Skeletal muscle tissue (tissue), 4 donors: Measurements from ENCODE around the gene DTD1. TPM values are rescaled to one million over a fixed set of nuclear protein-coding genes. Genes with fewer than 3 reads are reported as not detected.

Experiments used
- H3K27ac ChIP-seq: one replicate; pipeline ENCODE4 v1.7.0; 2013; ENCODE audit warnings: mild to moderate bottlenecking, low read depth, low read length, inconsistent platforms
- H3K27me3 ChIP-seq, 3 donors: one replicate each; pipeline ENCODE4 v1.7.0; 2013; ENCODE audit warnings: low read length in 3 of 3; ENCODE audit not compliant: control insufficient read depth in 3 of 3, insufficient read depth in 3 of 3
- H3K36me3 ChIP-seq, 3 donors: one replicate each; pipeline ENCODE4 v1.7.0; 2013; ENCODE audit warnings: low read length in 3 of 3; ENCODE audit not compliant: control insufficient read depth in 3 of 3, insufficient read depth in 3 of 3
- H3K4me1 ChIP-seq, 3 donors: one replicate each; pipeline ENCODE4 v1.7.0; 2013; ENCODE audit warnings: low read length in 3 of 3, mild to moderate bottlenecking in 3 of 3; ENCODE audit not compliant: control insufficient read depth in 3 of 3, insufficient read depth in 3 of 3
- H3K4me3 ChIP-seq, 3 donors: one replicate each; pipeline ENCODE4 v1.7.0; 2013; ENCODE audit warnings: low read length in 3 of 3
- H3K9ac ChIP-seq, 3 donors: one replicate each; pipeline ENCODE4 v1.7.0; 2013; ENCODE audit warnings: low read length in 3 of 3, mild to moderate bottlenecking in 3 of 3, moderate library complexity in 2 of 3, low read depth in 1 of 3
- H3K9me3 ChIP-seq, 3 donors: one replicate each; pipeline ENCODE4 v1.7.0; 2013; ENCODE audit warnings: low read length in 3 of 3; ENCODE audit not compliant: control insufficient read depth in 3 of 3
- total RNA-seq: library from RNA; depleted of rRNA; stranded (reverse); fragments of >200 nt; gene quantifications from one replicate; pipeline ENCODE4 v1.2.3, GENCODE V29; 2014
- donor health status: Osteomylitis.

Gene DTD1
- total RNA-seq, 1 donor from 2014 or later = 21.4 TPM

DNA sequence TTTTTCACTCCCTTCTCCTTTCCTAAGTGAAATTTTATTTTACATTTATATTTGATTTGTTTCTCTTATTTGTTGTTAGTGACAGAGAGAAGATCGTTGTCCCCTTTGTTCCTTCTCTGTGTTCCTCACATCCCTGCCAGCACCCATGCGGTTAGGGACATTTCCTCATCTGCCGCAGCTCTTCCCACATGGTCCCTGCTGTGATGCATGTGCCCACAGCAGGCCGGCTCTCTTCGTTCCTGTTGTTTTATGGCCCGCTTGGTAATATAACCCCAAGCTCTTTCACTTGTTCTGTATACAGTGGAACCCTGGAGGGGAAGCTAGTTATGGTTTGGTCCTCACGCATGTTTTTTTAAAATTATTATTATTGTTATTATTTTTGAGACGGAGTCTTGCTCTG lies 23.6 kb downstream of the DTD1 start:
- H3K27ac ChIP-seq = no peak overlapping the region
- H3K9ac ChIP-seq = no peak overlapping the region
- no peaks in the 10 kb centered on the region for H3K27me3 ChIP-seq
- no peak overlapping the region for H3K4me3 ChIP-seq
- peaks cover 0 to 2% (median 0%) of the 10 kb centered on the region in 3 donors for H3K4me1 ChIP-seq
- no peaks in the 10 kb centered on the region for H3K9me3 ChIP-seq
- H3K36me3 ChIP-seq = peaks cover 0 to 2% (median 0%) of the 10 kb centered on the region in 3 donors

- Histone ChIP-seq H3K4me3 (no peak overlapping the region), H3K36me3 (peaks cover 0 to 2% (median 0%) of the 10 kb centered on the region in 3 donors), H3K27me3 (no peaks in the 10 kb centered on the region), H3K9ac (no peak overlapping the region), H3K27ac (no peak overlapping the region), H3K4me1 (peaks cover 0 to 2% (median 0%) of the 10 kb centered on the region in 3 donors), H3K9me3 (no peaks in the 10 kb centered on the region)
Measured at GRCh38 chr20:18613553-18613952, 25.7 kb downstream of the DTD1 start.

DNA sequence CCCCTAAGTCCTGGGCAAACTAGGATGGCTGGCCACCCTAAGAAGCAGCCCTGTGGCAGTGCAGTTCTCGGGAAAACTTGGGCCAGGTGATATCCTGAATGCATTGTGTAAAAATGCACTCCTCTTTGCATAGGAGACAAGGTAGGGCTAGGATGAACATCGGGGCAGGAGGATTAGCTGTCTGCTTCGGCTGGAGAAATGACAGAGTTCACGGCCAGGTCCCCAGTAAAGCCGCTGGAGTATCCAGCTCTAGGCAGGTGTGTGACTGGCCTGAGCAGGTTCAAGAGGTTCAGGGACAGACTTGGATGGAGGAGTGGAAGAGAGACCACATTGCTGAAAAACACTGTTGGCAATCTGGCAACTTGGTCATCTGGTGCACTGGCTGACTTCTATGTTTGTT lies 26.4 kb downstream of the DTD1 start:
- peaks cover 0 to 2% (median 0%) of the 10 kb centered on the region in 3 donors for H3K4me1 ChIP-seq
- no peak overlapping the region for H3K4me3 ChIP-seq
- H3K9me3 ChIP-seq = no peaks in the 10 kb centered on the region
- no peaks in the 10 kb centered on the region for H3K27me3 ChIP-seq
- no peak overlapping the region for H3K9ac ChIP-seq
- no peak overlapping the region for H3K27ac ChIP-seq
- peaks cover 0 to 2% (median 0%) of the 10 kb centered on the region in 3 donors for H3K36me3 ChIP-seq

DNA sequence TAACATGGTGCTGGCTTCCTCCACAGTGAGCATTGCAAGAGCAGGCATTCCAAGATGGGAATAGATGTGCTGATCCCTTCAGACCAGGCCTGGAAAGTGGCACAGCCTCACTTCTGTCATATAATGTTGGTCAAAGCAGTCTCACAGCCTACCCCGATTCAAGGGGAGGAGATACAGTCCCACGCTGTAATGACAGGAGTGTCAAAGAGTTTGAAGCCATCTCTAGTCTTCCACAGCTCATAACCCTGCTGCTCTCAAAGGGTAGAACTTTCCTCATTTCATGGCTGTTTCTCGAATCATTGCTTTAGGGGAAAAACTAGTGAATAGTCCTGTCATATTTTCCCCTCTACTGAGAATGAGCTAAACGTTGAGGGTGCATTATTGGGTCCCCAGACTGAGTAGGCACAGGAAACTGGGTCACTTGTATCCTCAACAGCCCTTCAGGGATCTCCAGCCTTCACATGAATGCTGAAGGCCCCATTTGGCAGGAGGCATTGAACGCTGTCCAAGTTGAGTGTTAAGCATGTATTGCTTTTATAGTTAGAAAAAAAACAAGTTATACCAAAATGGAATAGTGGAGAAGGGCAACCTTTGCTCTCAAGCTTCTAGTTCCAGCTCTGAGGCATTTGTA lies 27.3 kb downstream of the DTD1 start:
- Histone ChIP-seq H3K36me3 (no peaks in the 10 kb centered on the region), H3K4me3 (no peak overlapping the region), H3K4me1 (peaks cover 0 to 2% (median 0%) of the 10 kb centered on the region in 3 donors), H3K9me3 (no peaks in the 10 kb centered on the region), H3K27ac (no peak overlapping the region), H3K9ac (no peak overlapping the region), H3K27me3 (no peaks in the 10 kb centered on the region)

GRCh38 chr20:18621004-18621403 lies 33.1 kb downstream of the DTD1 start:
- Histone ChIP-seq H3K9ac (no peak overlapping the region), H3K4me3 (no peak overlapping the region), H3K27me3 (no peaks in the 10 kb centered on the region), H3K27ac (no peak overlapping the region), H3K9me3 (no peaks in the 10 kb centered on the region), H3K36me3 (peaks cover 0 to 2% (median 0%) of the 10 kb centered on the region in 3 donors), H3K4me1 (no peaks in the 10 kb centered on the region)

DNA sequence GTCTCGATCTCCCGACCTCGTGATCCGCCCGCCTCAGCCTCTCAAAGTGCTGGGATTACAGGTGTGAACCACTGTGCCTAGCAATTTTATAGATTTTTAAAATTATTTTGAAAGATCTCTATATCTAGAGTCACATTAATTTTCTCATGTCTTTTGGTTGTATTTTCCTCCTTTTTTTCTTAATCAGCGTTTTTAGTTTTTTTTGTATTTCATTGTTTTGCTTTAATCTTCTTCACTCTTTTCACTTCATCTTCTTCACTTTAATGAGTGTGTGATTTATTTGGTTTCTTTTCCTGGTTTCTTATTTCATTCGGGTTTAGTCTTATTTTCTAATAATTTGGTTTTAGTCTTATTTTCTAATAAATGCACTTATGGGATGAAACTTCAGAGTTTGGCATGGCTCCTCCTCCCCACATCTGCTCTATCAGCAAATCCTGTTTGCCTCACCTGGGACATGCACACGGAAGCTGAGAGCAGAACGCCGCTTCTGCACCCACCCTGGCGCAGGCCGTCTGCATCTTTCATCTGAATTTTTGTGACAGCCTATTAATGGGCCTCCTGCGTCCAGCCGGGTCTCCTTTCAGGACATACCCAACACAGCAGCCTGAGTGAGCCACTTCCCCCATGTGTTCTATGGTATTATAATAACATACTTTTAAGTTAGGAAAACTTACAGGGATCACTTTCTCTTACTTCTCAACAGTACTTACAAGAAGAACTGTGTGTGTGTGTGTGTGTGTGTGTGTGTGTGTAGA lies 35.5 kb downstream of the DTD1 start:
- H3K27ac ChIP-seq = no peak overlapping the region
- no peaks in the 10 kb centered on the region for H3K4me1 ChIP-seq
- H3K27me3 ChIP-seq = no peaks in the 10 kb centered on the region
- H3K9me3 ChIP-seq = no peaks in the 10 kb centered on the region
- H3K9ac ChIP-seq = no peak overlapping the region
- no peak overlapping the region for H3K4me3 ChIP-seq
- peaks cover 0 to 4% (median 0%) of the 10 kb centered on the region in 3 donors for H3K36me3 ChIP-seq

GRCh38 chr20:18624948-18625347 lies 37.1 kb downstream of the DTD1 start:
- H3K9me3 ChIP-seq = no peaks in the 10 kb centered on the region
- no peak overlapping the region for H3K9ac ChIP-seq
- H3K36me3 ChIP-seq = peaks cover 0 to 4% (median 0%) of the 10 kb centered on the region in 3 donors
- no peak overlapping the region for H3K27ac ChIP-seq
- H3K4me3 ChIP-seq = no peak overlapping the region
- H3K4me1 ChIP-seq = no peaks in the 10 kb centered on the region
- H3K27me3 ChIP-seq = no peaks in the 10 kb centered on the region

DNA sequence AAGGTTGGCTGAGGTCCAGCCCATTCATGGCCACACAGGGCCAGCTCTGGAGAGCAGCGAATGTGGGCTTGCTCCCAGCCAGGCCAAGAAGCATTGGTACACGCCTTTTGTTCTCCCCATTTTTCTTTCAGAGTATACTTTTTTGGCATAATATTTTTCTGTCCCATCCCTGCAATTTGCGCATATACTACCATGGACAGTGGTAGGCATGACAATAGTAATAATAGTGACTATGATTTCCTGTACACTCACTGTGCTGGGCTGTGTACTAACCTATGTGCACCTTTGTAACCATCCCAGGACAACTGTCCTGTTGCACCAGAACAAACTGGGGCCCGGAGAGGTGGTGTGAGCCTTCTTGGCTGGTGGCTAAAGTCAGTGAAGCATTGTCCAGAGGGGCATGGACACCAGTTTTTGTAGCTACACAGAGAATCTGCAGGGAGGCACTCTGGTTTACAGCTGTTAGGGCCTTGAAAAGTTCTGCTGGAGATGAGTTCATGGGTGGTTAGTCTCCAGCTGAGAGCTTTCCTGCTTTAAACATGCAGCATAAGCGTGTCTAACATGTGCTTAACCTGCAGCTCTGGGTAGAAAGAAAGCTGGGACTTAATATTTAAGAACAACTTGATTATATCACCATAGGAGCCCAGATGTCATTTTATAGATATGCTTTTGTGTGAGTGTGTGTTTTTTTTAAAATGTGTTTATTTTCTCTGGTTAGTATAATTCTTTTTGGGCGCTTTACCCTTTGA lies 38.2 kb downstream of the DTD1 start:
- no peak overlapping the region for H3K27ac ChIP-seq

GRCh38 chr20:18628330-18628920 lies 40.6 kb downstream of the DTD1 start:
- H3K27ac ChIP-seq = no peak overlapping the region
- H3K9me3 ChIP-seq = no peaks in the 10 kb centered on the region
- peaks cover 5 to 7% (median 5%) of the 10 kb centered on the region in 3 donors for H3K4me1 ChIP-seq
- H3K27me3 ChIP-seq = no peaks in the 10 kb centered on the region
- peaks cover 0 to 5% (median 3%) of the 10 kb centered on the region in 3 donors for H3K36me3 ChIP-seq
- H3K4me3 ChIP-seq = no peak overlapping the region
- H3K9ac ChIP-seq = no peak overlapping the region

More for the DNA sequence above, 38.2 kb downstream of the DTD1 start:
- H3K9ac ChIP-seq = no peak overlapping the region
- peaks cover 0 to 5% (median 4%) of the 10 kb centered on the region in 3 donors for H3K36me3 ChIP-seq
- no peaks in the 10 kb centered on the region for H3K27me3 ChIP-seq
- no peaks in the 10 kb centered on the region for H3K9me3 ChIP-seq
- H3K4me3 ChIP-seq = no peak overlapping the region
- H3K4me1 ChIP-seq = no peaks in the 10 kb centered on the region
